IMR-90 (cell line): ENCODE measurements around the gene MEIS2. TPM values are rescaled to one million over a fixed set of nuclear protein-coding genes. Genes with fewer than 3 reads are reported as not detected.

ENCODE experiments used
- ATAC-seq: fragments of 200-7000 bp; cut with Tn5 transposase; 2 replicates; pipeline ENCODE4 v1.9.1; 2020; ENCODE audit warnings: low read depth, mild to moderate bottlenecking, moderate library complexity
- BruUV-seq: library from RNA; stranded (reverse); fragments of 400-500 nt; replicated peaks from 2 replicates; lab custom pipeline; 2021; lab: Mats Ljungman, UMichigan
- CTCF ChIA-PET: fragments of 300-600 bp; formaldehyde crosslinking; extraction: SDS; loops from one replicate; lab custom pipeline; 2021; ENCODE audit warnings: antibody characterized with exemption; lab: Yijun Ruan, JAX
- POLR2A ChIA-PET: fragments of 300-600 bp; sonication (Branson Sonifier 250); formaldehyde crosslinking; loops from one replicate; lab custom pipeline; 2022; ENCODE audit warnings: antibody characterized with exemption; ENCODE audit not compliant: unreplicated experiment; lab: Charles Lee
- DNase-seq: peaks from one replicate; pipeline ENCODE4 v3.0.0; 2013
- H2AFZ ChIP-seq: replicated peaks from 2 replicates; pipeline ENCODE3; 2013; ENCODE audit warnings: low read length, mild to moderate bottlenecking; ENCODE audit not compliant: poor library complexity
- H2AK5ac ChIP-seq: 2 replicates; pipeline ENCODE4 v1.6.1; 2013; ENCODE audit warnings: low read depth, low read length, inconsistent platforms
- H2AK9ac ChIP-seq: replicated peaks from 2 replicates; pipeline ENCODE3; 2013; ENCODE audit warnings: mild to moderate bottlenecking, low read depth, low read length, moderate library complexity; ENCODE audit not compliant: poor library complexity
- H2BK120ac ChIP-seq: 2 replicates; pipeline ENCODE4 v1.6.1; 2013; ENCODE audit warnings: low read depth, low read length, inconsistent platforms
- H2BK15ac ChIP-seq: 3 replicates; pipeline ENCODE4 v1.6.1; 2013; ENCODE audit warnings: low read depth, low read length, inconsistent platforms
- H2BK20ac ChIP-seq: 2 replicates; pipeline ENCODE4 v1.6.1; 2013; ENCODE audit warnings: low read depth, mild to moderate bottlenecking, inconsistent platforms, low read length, moderate library complexity
- H2BK5ac ChIP-seq: 2 replicates; pipeline ENCODE4 v1.6.1; 2013; ENCODE audit warnings: mild to moderate bottlenecking, low read depth, low read length, inconsistent platforms; ENCODE audit not compliant: poor library complexity, severe bottlenecking
- H3K14ac ChIP-seq: replicated peaks from 2 replicates; pipeline ENCODE4 v1.6.1; 2013; ENCODE audit warnings: low read depth, low read length, inconsistent platforms
- H3K18ac ChIP-seq: 2 replicates; pipeline ENCODE4 v1.6.1; 2013; ENCODE audit warnings: low read depth, low read length, control low read depth
- H3K23ac ChIP-seq: 2 replicates; pipeline ENCODE4 v1.6.1; 2013; ENCODE audit warnings: low read depth, low read length, inconsistent platforms
- H3K27ac ChIP-seq: 2 replicates; pipeline ENCODE4 v1.5.1; 2013; ENCODE audit warnings: mild to moderate bottlenecking, control low read depth, low read length; ENCODE audit not compliant: insufficient read depth
- H3K27me3 ChIP-seq: 2 replicates; pipeline ENCODE4 v1.6.1; 2013; ENCODE audit warnings: low read length; ENCODE audit not compliant: control insufficient read depth, insufficient read depth
- H3K36me3 ChIP-seq: 2 replicates; pipeline ENCODE4 v1.6.1; 2013; ENCODE audit warnings: low read length, mixed read lengths; ENCODE audit not compliant: control insufficient read depth, insufficient read depth
- H3K4ac ChIP-seq: 2 replicates; pipeline ENCODE4 v1.6.1; 2013; ENCODE audit warnings: low read depth, low read length, inconsistent platforms
- H3K4me1 ChIP-seq: 2 replicates; pipeline ENCODE4 v1.6.1; 2013; ENCODE audit warnings: low read length, mixed read lengths; ENCODE audit not compliant: control insufficient read depth, insufficient read depth
- H3K4me2 ChIP-seq: 2 replicates; pipeline ENCODE4 v1.6.1; 2013; ENCODE audit warnings: low read depth, mild to moderate bottlenecking, control low read depth, low read length, moderate library complexity
- H3K4me3 ChIP-seq: 2 replicates; pipeline ENCODE4 v1.5.1; 2013; ENCODE audit warnings: low read depth, mild to moderate bottlenecking, control low read depth, low read length, moderate library complexity; ENCODE audit not compliant: insufficient read depth
- H3K56ac ChIP-seq: 2 replicates; pipeline ENCODE4 v1.6.1; 2013; ENCODE audit warnings: low read length, inconsistent platforms; ENCODE audit not compliant: insufficient read depth; ENCODE audit errors: extremely low read depth
- H3K79me1 ChIP-seq, 2 experiments: 2 replicates each; pipeline ENCODE4 v1.6.1; 2013; ENCODE audit warnings: low read length in 2 of 2, inconsistent platforms in 1 of 2, low read depth in 1 of 2
- H3K9ac ChIP-seq: 2 replicates; pipeline ENCODE4 v1.6.1; 2013; ENCODE audit warnings: low read depth, low read length, control low read depth
- H3K9me1 ChIP-seq: 2 replicates; pipeline ENCODE4 v1.6.1; 2013; ENCODE audit warnings: low read length, inconsistent platforms; ENCODE audit not compliant: insufficient read depth
- H3K9me3 ChIP-seq: 2 replicates; pipeline ENCODE4 v1.6.1; 2013; ENCODE audit warnings: low read length; ENCODE audit not compliant: control insufficient read depth, insufficient read depth
- H4K20me1 ChIP-seq: 2 replicates; pipeline ENCODE4 v1.6.1; 2013; ENCODE audit warnings: low read length, inconsistent platforms; ENCODE audit not compliant: insufficient read depth
- H4K5ac ChIP-seq: 2 replicates; pipeline ENCODE4 v1.6.1; 2013; ENCODE audit warnings: mild to moderate bottlenecking, low read depth, low read length, control low read depth
- H4K8ac ChIP-seq, 2 experiments: 2 replicates each; pipeline ENCODE4 v1.6.1; 2013; ENCODE audit warnings: low read depth in 2 of 2, low read length in 2 of 2, control low read depth in 1 of 2, inconsistent platforms in 1 of 2
- H4K91ac ChIP-seq: 2 replicates; pipeline ENCODE4 v1.6.1; 2013; ENCODE audit warnings: low read depth, low read length, inconsistent platforms; ENCODE audit not compliant: insufficient read depth
- POLR2A ChIP-seq: IDR thresholded peaks from 2 replicates; pipeline ENCODE4 v1.6.1; 2012; ENCODE audit warnings: mild to moderate bottlenecking, low read depth, low read length
- RFX5 ChIP-seq: IDR thresholded peaks from 2 replicates; pipeline ENCODE4 v1.8.0; 2012; ENCODE audit warnings: low read depth, mild to moderate bottlenecking, low read length, moderate library complexity
- WGBS, 2 experiments: methylation state at CpG; one replicate each; pipeline versions ENCODE4 v1.1.5 to v1.1.7; 2013; ENCODE audit warnings: missing lambda C conversion rate in 2 of 2; ENCODE audit not compliant: insufficient read length in 1 of 2; ENCODE audit errors: extremely low coverage in 2 of 2; 5-methylcytosine and 5-hydroxymethylcytosine counted together
- dilution Hi-C: fragments of 300-500 bp; cut with HindIII; formaldehyde crosslinking; loops from one replicate; pipeline ENCODE4 v1.14.3; 2018; ENCODE audit warnings: low sequenced_read_pairs; ENCODE audit not compliant: unreplicated experiment
- in situ Hi-C: fragments of 300-500 bp; cut with MboI; formaldehyde crosslinking; loops from 3 replicates; pipeline ENCODE4 v1.14.3; 2019; ENCODE audit warnings: low sequenced_read_pairs, inconsistent platforms, mixed read lengths
- intact Hi-C: fragments of 100-400 bp; cut with micrococcal nuclease; formaldehyde crosslinking; loops from 2 replicates; pipeline ENCODE4 v1.10.0; 2022
- polyA plus RNA-seq, 3 experiments: library from polyadenylated mRNA; depleted of rRNA; stranded (reverse); fragments of >200 nt; gene quantifications; 2 replicates each; pipeline ENCODE4 v1.2.3, GENCODE V29; 2012; ENCODE audit warnings: low replicate concordance in 1 of 3
- total RNA-seq: library from RNA; depleted of rRNA; stranded (reverse); fragments of >200 nt; gene quantifications from 2 replicates; pipeline ENCODE4 v1.2.3, GENCODE V29; 2012

The MEIS2 gene
- total and polyA plus RNA-seq, 2 of the 4 experiments (the other 2 are of a cell fraction), result 70.1 to 71.3 TPM

DNA sequence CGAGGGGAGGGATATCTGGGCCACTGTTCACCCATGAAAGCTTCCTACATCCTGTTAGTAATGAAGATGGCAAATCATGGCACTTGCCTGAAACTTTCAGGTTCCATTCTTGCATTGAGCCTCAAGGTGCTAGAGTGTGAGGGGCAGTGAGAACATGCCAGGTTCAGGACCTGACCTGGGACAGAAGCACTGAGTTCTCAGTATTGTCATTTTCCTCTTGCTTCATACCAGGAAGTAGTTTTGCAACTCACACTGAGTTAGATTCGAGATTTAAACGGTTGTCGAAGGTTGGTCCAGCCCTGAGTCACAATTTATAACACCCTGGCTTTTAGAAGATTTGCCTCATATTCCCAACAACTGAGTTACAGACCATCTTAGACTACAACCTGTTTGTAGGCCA, 11.8 kb upstream of the MEIS2 start:
- no peaks in the 10 kb centered on the region; the same call in 1 of the 2 replicates for H3K27me3 ChIP-seq
- BruUV-seq, result no TSS peak
- H3K9ac ChIP-seq, result no peak overlapping the region
- ChIA-PET POLR2A (no interaction called here), CTCF (no interaction called here)
- H2BK120ac ChIP-seq, result no peak overlapping the region
- dilution Hi-C loops (no loop called here), in situ Hi-C loops (no loop called here), intact Hi-C loops (no loop called here)
- no peak overlapping the region for H3K14ac ChIP-seq
- peaks cover 0 to 4% of the 10 kb centered on the region in 2 experiments; a peak in 2 of 4 replicates for H3K79me1 ChIP-seq
- no peak overlapping the region for H2AK5ac ChIP-seq
- H3K9me1 ChIP-seq, result peaks cover 3% of the 10 kb centered on the region; the same call in 1 of the 2 replicates
- no peak overlapping the region for H2BK15ac ChIP-seq
- H3K36me3 ChIP-seq, result no peaks in the 10 kb centered on the region
- H4K5ac ChIP-seq, result no peak overlapping the region
- H2BK20ac ChIP-seq, result no peak overlapping the region
- WGBS, 2 experiments, result no CpG with 5 or more reads among the region's 4 CpGs
- no peak overlapping the region for H3K27ac ChIP-seq
- TF ChIP-seq RFX5 (no peak), POLR2A (no peak)
- no peak overlapping the region for H4K8ac ChIP-seq
- ATAC-seq (no peak), DNase-seq (no peak)
- H3K4me2 ChIP-seq, result no peak overlapping the region
- no peak overlapping the region for H3K4ac ChIP-seq
- H2AK9ac ChIP-seq, result no peak overlapping the region
- H3K18ac ChIP-seq, result no peak overlapping the region
- no peak overlapping the region for H3K4me3 ChIP-seq
- no peak overlapping the region for H2AFZ ChIP-seq
- H2BK5ac ChIP-seq, result no peak overlapping the region
- no peak overlapping the region for H3K23ac ChIP-seq
- H4K91ac ChIP-seq, result no peak overlapping the region
- H4K20me1 ChIP-seq, result no peaks in the 10 kb centered on the region
- H3K9me3 ChIP-seq, result no peaks in the 10 kb centered on the region
- H3K56ac ChIP-seq, result no peak overlapping the region
- H3K4me1 ChIP-seq, result no peaks in the 10 kb centered on the region; the same call in 1 of the 2 replicates
